ENCODE data around the gene KASH5.

The KASH5 gene

GRCh38 chr19:49425922-49426592 is 38.0 kb downstream of the KASH5 start:
- peaks cover 5% of the 10 kb centered on the region for H3K4me1 ChIP-seq (ENCODE audit: control insufficient read depth, insufficient read depth, low read length)
- no peaks in the 10 kb centered on the region for H3K36me3 ChIP-seq (ENCODE audit: control insufficient read depth in 2 of 2, insufficient read depth in 1 of 2, low read length in 2 of 2)
- no peak overlapping the region for H3K4me3 ChIP-seq (ENCODE audit: low read depth, low read length)
- H3K27ac ChIP-seq (ENCODE audit: extremely low read depth, low read depth, low read length) = no peak overlapping the region
- no peaks in the 10 kb centered on the region for H3K9me3 ChIP-seq (ENCODE audit: control insufficient read depth, insufficient read depth, low read depth, low read length)
- ChIA-PET POLR2A (interaction anchor here (0.6 to 1.6 kb wide), 3 partner anchors 10 to 298 kb away, joined by 3 to 4 read pairs (median 3); no protein-coding TSS in a partner anchor), CTCF (interaction anchor here (0.6 to 3.8 kb wide), 4 partner anchors 16 to 201 kb away, joined by 3 to 33 read pairs (median 4); no protein-coding TSS in a partner anchor)
- TF ChIP-seq CTCF (tag by site-specific recombination; IDR thresholded peaks at IDR 0.05) (no peak), SCRT2 (tag by site-specific recombination; IDR thresholded peaks at IDR 0.05) (peak; percentile 95), ZFP69B (tag by site-specific recombination; IDR thresholded peaks at IDR 0.05) (peak; percentile 52; the same call in 1 of the 2 replicates), ZNF266 (tag by site-specific recombination; IDR thresholded peaks at IDR 0.05; ENCODE audit: low read depth) (no peak), ZBTB6 (tag by site-specific recombination; IDR thresholded peaks at IDR 0.05) (no peak), MYNN (tag by site-specific recombination; IDR thresholded peaks at IDR 0.05; ENCODE audit: borderline replicate concordance) (peak; percentile 80), KLF1 (tag by site-specific recombination; IDR thresholded peaks at IDR 0.05) (no peak), ZNF155 (tag by site-specific recombination; IDR thresholded peaks at IDR 0.05) (no peak), PRDM10 (tag by site-specific recombination; IDR thresholded peaks at IDR 0.05) (peak; percentile 92), PRDM4 (tag by site-specific recombination; IDR thresholded peaks at IDR 0.05) (no peak), GLIS2 (tag by site-specific recombination; IDR thresholded peaks at IDR 0.05) (peak; percentile 20; the same call in 1 of the 2 replicates), KLF8 (tag by site-specific recombination; IDR thresholded peaks at IDR 0.05) (peak; percentile 73), FEZF1 (tag by site-specific recombination; IDR thresholded peaks at IDR 0.05) (no peak), ZBTB48 (tag by site-specific recombination; IDR thresholded peaks at IDR 0.05) (peak; percentile 98), ZNF580 (tag by site-specific recombination; IDR thresholded peaks at IDR 0.05) (no peak), ZNF433 (tag by site-specific recombination; IDR thresholded peaks at IDR 0.05; ENCODE audit: low read depth) (no peak), ZNF560 (tag by site-specific recombination; IDR thresholded peaks at IDR 0.05; ENCODE audit: borderline replicate concordance) (no peak), PRDM2 (tag by site-specific recombination; IDR thresholded peaks at IDR 0.05; ENCODE audit: borderline replicate concordance) (no peak), ZNF324 (tag by site-specific recombination; IDR thresholded peaks at IDR 0.05) (no peak), AEBP2 (tag by site-specific recombination; IDR thresholded peaks at IDR 0.05; ENCODE audit: borderline replicate concordance) (no peak)

All from HEK293 (cell line).